HG03342 (cell line): Measurements from ENCODE around the gene PALMD.

Experiments used
- ATAC-seq: cut with Tn5 transposase; IDR thresholded peaks from one replicate; pipeline ENCODE4 v1.9.1; 2021; ENCODE audit warnings: mild to moderate bottlenecking, moderate library complexity; ENCODE audit not compliant: unreplicated experiment

The PALMD gene

GRCh38 chr1:99645699-99646531 lies at the start of gene PALMD:
Gene PALMD (plus strand): TSS chr1:99646113. CDS start chr1:99646318, 205 bp downstream.
- no peak for ATAC-seq

- ATAC-seq: no peak
Observed at GRCh38 chr1:99598738-99599411, 47.0 kb upstream of the PALMD start.

DNA sequence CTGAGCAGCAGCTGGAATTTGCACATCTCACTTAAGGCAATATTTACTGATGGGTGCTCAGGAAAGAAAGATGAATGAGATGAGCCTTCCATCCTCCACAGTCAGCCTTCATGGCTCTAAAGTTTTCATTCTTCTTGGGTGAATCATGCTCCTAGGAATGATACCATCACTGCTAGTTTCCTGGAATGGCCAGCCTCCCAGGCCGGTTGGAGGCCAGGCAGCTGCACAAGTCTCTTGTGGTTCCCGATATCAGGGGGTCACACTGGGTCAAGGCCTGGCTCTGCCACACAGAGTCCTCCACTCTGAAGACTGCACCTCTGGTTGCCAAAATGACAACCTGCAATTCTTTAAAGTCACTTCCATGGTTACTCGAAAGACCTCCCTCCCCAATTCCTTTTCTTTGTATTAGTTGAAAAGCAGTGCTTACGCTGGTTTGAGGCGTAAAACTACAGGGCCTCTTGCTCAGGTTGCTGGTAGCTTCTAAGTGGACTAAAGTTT lies 46.2 kb upstream of the PALMD start:
- ATAC-seq: no peak

- no peak for ATAC-seq
Observed at GRCh38 chr1:99600782-99601181, 45.1 kb upstream of the PALMD start.

DNA sequence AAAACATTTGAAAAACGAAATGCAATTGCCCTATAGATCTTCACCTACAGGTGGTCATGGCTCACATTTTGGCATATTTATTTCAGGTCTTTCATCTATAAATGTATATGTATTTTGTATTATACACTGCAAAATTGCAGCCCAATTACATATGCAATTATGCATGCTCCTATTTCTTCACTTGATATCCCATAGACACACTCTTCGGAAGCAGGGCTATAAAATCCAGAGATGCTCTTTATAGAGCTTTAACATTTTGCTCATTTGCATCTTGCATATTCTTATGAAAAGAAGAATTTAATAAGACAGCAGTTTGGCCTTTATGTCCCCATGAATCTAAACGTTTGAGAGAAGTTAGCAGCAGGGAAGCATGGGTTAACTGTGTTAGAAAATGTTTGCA lies 44.7 kb upstream of the PALMD start:
- no peak for ATAC-seq

DNA sequence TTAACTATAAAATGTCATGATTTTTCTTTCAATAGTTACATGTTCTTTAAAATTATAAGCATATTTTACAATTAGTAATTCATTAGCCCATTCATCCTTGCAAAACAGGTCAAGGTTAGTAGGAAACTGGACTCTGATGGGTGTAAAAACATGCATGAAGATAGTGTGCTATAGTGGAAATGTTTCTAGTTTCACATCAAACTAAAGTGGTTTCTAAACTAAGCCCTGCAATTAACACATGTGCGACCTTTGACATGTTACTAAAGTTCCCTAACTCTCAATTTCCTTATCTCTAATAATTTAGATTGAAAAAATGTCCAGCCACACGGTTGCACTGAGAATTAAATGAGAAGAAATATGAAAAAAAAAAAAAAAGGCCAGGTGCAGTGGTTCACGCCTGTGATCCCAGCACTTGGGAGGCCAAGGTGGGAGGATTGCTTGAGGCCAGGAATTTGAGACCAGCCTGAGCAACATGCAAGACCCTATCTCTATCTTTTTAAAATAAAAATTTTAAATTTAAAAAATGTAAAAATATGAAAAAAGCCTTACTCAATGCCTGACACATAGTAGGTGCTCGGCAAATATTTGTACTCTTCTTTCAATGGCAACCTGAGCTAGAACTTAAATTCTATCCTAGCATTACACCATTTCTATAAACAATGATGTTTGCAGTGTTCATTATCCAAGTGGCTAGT lies 44.1 kb upstream of the PALMD start:
- no peak for ATAC-seq

GRCh38 chr1:99602404-99602969 lies 43.4 kb upstream of the PALMD start:
- no peak for ATAC-seq

GRCh38 chr1:99603699-99604560 lies 42.0 kb upstream of the PALMD start:
- no peak for ATAC-seq

DNA sequence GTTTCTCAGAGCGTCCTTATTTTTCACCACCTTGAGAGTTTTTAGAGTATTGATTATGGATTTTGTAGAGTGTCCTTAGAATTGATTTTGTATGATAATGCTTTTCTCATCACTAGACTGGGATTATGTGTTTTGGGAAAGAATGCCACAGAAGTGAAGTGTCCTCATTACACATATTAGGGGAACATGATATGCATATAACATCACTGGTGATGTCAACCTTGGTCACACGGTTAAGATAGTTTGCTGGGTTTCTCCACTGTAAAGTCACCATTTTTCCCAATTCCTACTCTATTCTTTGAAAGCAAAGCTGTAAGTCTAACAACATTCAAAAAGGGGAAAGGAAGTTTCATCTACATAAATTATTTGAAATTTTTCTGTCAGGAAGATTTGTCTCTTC lies 39.6 kb upstream of the PALMD start:
- ATAC-seq: no peak

DNA sequence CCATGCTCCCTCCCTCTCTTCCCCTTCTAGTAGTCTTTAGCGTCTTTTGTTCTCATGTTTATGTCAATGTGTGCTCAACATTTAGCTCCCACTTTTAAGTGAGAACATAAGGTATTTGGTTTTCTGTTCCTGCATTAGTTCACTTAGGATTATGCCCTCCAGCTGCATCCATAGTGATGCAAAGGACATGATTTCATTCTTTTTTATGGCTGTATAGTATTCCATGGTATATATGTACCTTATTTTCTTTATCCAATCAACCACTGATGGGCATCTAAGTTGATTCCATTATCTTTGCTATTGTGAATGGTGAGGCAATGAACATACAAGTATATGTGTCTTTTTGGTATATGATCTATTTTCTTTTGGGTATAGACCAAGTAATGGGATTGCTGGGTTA lies 38.3 kb upstream of the PALMD start:
- no peak for ATAC-seq

DNA sequence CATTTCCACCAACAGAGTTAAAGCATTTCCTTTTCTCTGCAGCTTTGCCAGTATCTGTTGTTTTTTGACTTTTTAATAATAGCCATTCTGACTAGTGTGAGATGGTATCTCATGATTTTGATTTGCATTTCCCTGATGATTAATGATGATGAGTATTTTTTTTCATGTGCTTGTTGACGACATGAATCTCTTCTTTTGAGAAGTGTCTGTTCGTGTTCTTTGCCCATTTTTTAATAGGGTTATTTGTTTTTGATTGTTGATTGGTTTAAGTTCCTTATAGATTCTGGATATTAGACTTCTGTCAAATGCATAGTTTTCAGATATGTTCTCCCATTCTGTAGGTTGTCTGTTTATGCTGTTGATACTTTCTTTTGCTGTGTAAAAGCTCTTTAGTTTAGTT lies 37.9 kb upstream of the PALMD start:
- ATAC-seq: no peak

GRCh38 chr1:99613716-99614115 lies 32.2 kb upstream of the PALMD start:
- ATAC-seq: no peak

DNA sequence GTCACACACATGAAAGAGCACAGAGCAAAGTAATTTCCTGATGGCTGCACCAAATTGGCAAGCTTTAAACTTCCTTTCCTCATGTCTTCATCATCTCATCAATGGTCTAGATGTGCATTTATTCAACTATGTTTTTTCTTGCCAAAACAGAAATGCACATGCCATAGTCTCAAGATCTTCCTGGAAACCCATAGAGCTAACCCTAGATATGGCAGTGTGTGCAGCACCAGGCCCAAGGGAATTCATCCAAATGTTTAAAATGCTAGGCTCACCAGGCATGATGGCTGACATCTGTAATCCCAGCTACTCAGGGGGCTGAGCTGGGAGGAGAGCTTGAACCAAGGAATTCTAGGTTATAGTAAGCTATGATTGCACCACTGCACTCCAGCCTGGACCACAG lies 31.2 kb upstream of the PALMD start:
- ATAC-seq: no peak

DNA sequence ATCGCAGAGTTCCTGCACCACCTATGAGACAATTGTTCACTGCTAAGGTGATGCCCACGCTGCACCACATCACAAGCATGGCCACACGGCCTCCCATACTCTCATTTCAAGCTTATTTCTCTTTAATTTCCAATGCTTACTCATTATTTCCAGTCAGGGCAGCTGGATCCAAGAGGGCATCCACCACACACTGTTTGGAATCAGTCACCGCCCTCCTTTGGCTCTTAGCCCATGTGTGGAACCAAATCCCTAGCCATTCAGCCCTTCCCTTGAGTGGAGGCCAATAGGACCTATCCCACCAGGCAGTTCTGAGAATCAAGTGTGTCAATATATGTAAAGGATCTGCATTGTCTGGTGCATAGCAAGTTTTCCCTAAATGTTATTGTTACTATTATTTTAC lies 26.3 kb upstream of the PALMD start:
- no peak for ATAC-seq

DNA sequence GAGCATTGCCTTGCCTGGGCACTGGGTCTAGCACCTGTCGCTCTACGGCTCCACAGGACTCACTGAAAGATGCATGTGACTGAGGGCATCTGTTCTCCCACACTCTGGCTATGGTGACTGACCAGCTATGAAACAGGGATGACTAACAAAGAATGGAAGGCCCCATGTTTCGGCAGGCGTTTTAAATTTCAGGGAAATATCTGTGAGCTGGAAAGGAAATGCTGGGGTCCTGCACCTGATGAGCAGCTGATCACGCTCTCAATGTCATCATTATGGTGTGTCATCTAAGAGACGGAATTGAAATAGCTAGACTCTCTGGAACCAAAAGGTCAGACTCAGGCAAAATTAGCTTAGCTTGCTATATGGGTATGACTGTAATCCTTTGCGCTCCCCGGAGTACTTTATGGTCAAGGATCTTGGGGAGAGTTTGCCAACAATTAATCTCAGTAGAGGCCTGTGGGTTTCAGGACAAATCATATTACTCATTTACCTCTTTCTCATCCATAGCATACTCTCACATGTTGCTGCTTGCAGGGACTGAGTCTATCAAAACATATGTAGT lies 24.5 kb upstream of the PALMD start:
- no peak for ATAC-seq

GRCh38 chr1:99622702-99623347 lies 23.1 kb upstream of the PALMD start:
- ATAC-seq: no peak

DNA sequence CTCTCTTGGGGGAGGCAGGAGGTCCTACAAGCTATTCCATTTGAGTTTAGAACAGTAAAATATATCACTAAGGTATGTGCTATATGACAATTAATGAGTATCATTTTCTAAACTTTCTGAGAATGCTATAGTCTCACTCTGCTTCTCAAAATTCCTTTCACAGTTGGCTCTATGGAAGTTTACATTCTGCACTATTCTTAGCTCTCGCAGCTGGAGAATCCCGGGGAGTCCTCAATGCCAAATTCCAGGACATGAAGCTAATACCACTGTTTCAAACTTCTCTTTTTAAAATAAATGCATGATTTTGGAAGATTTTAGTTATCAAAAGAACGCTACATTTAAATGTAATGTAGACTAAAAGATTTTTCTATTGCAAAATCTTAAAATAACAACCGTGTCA lies 22.4 kb upstream of the PALMD start:
- ATAC-seq: no peak

DNA sequence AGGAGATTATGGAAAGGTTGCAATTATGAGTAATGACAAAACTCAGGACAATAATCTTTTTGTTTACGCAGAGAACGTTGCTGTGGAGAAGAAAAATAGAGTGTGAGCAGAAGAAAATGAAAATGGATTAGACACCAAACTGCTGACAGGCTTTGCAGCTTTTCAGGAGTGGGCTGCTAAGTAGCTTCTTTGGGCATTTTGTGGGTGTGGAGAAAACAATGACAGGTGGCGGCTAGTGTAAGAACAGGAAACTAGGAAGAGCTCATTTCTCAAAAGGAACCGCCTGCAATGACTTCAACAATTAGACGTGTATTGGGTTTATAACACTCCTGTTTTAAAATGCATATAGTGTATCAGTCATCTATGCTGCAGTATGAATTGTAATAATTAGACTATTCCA lies 18.3 kb upstream of the PALMD start:
- ATAC-seq: no peak

DNA sequence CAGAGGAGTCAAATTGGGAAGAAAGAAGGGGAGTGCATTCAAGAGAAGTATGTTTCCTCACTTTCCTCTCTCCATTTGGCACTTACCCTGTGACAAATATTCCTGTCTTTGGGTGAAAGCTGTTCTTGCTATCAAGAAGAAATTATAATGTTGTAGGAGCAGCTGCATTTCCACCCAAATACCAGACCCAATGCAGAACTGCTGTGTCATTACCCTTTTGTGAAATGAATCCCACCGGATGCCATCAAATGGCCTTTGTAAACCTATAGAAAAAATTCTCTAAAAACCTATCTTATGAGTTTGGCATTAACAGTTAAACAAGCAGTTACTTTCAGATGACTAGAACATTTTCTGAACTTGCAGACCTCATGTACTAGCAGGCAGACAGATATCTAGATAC lies 16.7 kb upstream of the PALMD start:
- ATAC-seq: no peak
